ENCODE measurements around the gene EPHA7.

The EPHA7 gene

DNA sequence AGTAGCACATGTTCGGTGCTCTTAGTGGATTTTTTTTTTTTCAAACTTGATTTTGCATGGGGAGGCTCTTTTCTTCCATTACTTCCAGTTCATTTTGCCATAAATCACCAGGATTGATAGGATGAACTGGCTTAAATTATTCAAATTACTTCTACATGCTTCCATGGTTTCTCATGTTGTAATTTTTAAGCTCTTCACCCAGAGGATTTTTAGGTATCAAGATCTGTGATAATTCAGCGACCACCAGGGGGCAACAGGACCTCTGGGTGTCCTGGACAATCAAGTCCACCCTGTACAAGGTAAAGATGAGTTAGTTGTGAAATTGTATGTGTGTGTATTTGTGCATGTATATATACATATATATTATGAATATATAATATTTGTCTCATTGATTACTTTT lies 4.2 kb upstream of the EPHA7 start:
- Histone ChIP-seq H3K36me3 (ENCODE audit: insufficient read depth, low read length) (no peaks in the 10 kb centered on the region), H3K4me3 (no peak overlapping the region), H3K27ac (no peak overlapping the region), H3K9ac (ENCODE audit: insufficient read length) (no peak overlapping the region), H3K9me3 (ENCODE audit: low read depth, low read length) (no peaks in the 10 kb centered on the region)
- TF ChIP-seq POLR2AphosphoS5 (IDR thresholded peaks at IDR 0.05; ENCODE audit: borderline replicate concordance, low read depth, low read length) (no peak), FOXP2 (optimal IDR thresholded peaks at IDR 0.05; ENCODE audit: control extremely low read depth, extremely low read length, insufficient read depth) (no peak), EZH2 (IDR thresholded peaks at IDR 0.05) (no peak)
- DNase-seq (ENCODE audit: low read depth, low spot score), result peak; percentile 55

- Histone ChIP-seq H3K9me3 (ENCODE audit: low read depth, low read length) (no peaks in the 10 kb centered on the region), H3K36me3 (ENCODE audit: insufficient read depth, low read length) (no peaks in the 10 kb centered on the region), H3K27ac (peak overlapping the region; percentile 69; the same call in 1 of the 2 replicates), H3K9ac (ENCODE audit: insufficient read length) (peak overlapping the region; percentile 65), H3K4me3 (peak overlapping the region; percentile 87)
- no peak for TF ChIP-seq POLR2AphosphoS5 (IDR thresholded peaks at IDR 0.05; ENCODE audit: borderline replicate concordance, low read depth, low read length)
- TF ChIP-seq EZH2 (IDR thresholded peaks at IDR 0.05), result no peak
- no peak for TF ChIP-seq FOXP2 (optimal IDR thresholded peaks at IDR 0.05; ENCODE audit: control extremely low read depth, extremely low read length, insufficient read depth)
- no peak for DNase-seq (ENCODE audit: low read depth, low spot score)
These were observed 920 bp upstream of the EPHA7 start for GRCh38 chr6:93420163-93420795.

GRCh38 chr6:93418408-93419303 lies 703 bp downstream of the EPHA7 start:
- Histone ChIP-seq H3K36me3 (ENCODE audit: insufficient read depth, low read length) (no peaks in the 10 kb centered on the region), H3K4me3 (peak overlapping the region; percentile 87), H3K9me3 (ENCODE audit: low read depth, low read length) (no peaks in the 10 kb centered on the region), H3K9ac (ENCODE audit: insufficient read length) (peak overlapping the region; percentile 53), H3K27ac (no peak overlapping the region)
- no peak for TF ChIP-seq FOXP2 (optimal IDR thresholded peaks at IDR 0.05; ENCODE audit: control extremely low read depth, extremely low read length, insufficient read depth)
- TF ChIP-seq EZH2 (IDR thresholded peaks at IDR 0.05), result no peak
- TF ChIP-seq POLR2AphosphoS5 (IDR thresholded peaks at IDR 0.05; ENCODE audit: borderline replicate concordance, low read depth, low read length), result no peak
- DNase-seq (ENCODE audit: low read depth, low spot score), result no peak

- H3K36me3 ChIP-seq (ENCODE audit: insufficient read depth, low read length), result no peaks in the 10 kb centered on the region
- DNase-seq (ENCODE audit: low read depth, low spot score), result no peak
- TF ChIP-seq POLR2AphosphoS5 (IDR thresholded peaks at IDR 0.05; ENCODE audit: borderline replicate concordance, low read depth, low read length) (no peak), FOXP2 (optimal IDR thresholded peaks at IDR 0.05; ENCODE audit: control extremely low read depth, extremely low read length, insufficient read depth) (no peak), EZH2 (IDR thresholded peaks at IDR 0.05) (no peak)
- H3K9me3 ChIP-seq (ENCODE audit: low read depth, low read length), result no peaks in the 10 kb centered on the region
- peak overlapping the region; percentile 53 for H3K9ac ChIP-seq (ENCODE audit: insufficient read length)
- H3K27ac ChIP-seq, result no peak overlapping the region
- H3K4me3 ChIP-seq, result peak overlapping the region; percentile 87
These were observed 1.3 kb downstream of the EPHA7 start for GRCh38 chr6:93418033-93418407.

GRCh38 chr6:93417421-93418013 lies 1.8 kb downstream of the EPHA7 start:
- Histone ChIP-seq H3K9ac (ENCODE audit: insufficient read length) (peak overlapping the region; percentile 17), H3K36me3 (ENCODE audit: insufficient read depth, low read length) (no peaks in the 10 kb centered on the region), H3K27ac (no peak overlapping the region), H3K9me3 (ENCODE audit: low read depth, low read length) (no peaks in the 10 kb centered on the region), H3K4me3 (peak overlapping the region; percentile 87)
- no peak for DNase-seq (ENCODE audit: low read depth, low spot score)
- TF ChIP-seq POLR2AphosphoS5 (IDR thresholded peaks at IDR 0.05; ENCODE audit: borderline replicate concordance, low read depth, low read length) (no peak), EZH2 (IDR thresholded peaks at IDR 0.05) (no peak), FOXP2 (optimal IDR thresholded peaks at IDR 0.05; ENCODE audit: control extremely low read depth, extremely low read length, insufficient read depth) (no peak)

- Histone ChIP-seq H3K27ac (no peak overlapping the region), H3K4me3 (peak overlapping the region; percentile 87), H3K36me3 (ENCODE audit: insufficient read depth, low read length) (no peaks in the 10 kb centered on the region), H3K9me3 (ENCODE audit: low read depth, low read length) (no peaks in the 10 kb centered on the region), H3K9ac (ENCODE audit: insufficient read length) (peak overlapping the region; percentile 52)
- no peak for DNase-seq (ENCODE audit: low read depth, low spot score)
- TF ChIP-seq EZH2 (IDR thresholded peaks at IDR 0.05) (no peak), FOXP2 (optimal IDR thresholded peaks at IDR 0.05; ENCODE audit: control extremely low read depth, extremely low read length, insufficient read depth) (no peak), POLR2AphosphoS5 (IDR thresholded peaks at IDR 0.05; ENCODE audit: borderline replicate concordance, low read depth, low read length) (no peak)
These were observed 2.6 kb downstream of the EPHA7 start for GRCh38 chr6:93416571-93417420.

- TF ChIP-seq POLR2AphosphoS5 (IDR thresholded peaks at IDR 0.05; ENCODE audit: borderline replicate concordance, low read depth, low read length) (no peak), EZH2 (IDR thresholded peaks at IDR 0.05) (no peak), FOXP2 (optimal IDR thresholded peaks at IDR 0.05; ENCODE audit: control extremely low read depth, extremely low read length, insufficient read depth) (no peak)
- H3K36me3 ChIP-seq (ENCODE audit: insufficient read depth, low read length), result peaks cover 7% of the 10 kb centered on the region; the same call in 1 of the 2 replicates
- no peaks in the 10 kb centered on the region for H3K9me3 ChIP-seq (ENCODE audit: low read depth, low read length)
- no peak overlapping the region for H3K4me3 ChIP-seq
- no peak overlapping the region for H3K27ac ChIP-seq
- H3K9ac ChIP-seq (ENCODE audit: insufficient read length), result no peak overlapping the region
- DNase-seq (ENCODE audit: low read depth, low spot score), result no peak
These were observed 6.2 kb downstream of the EPHA7 start for GRCh38 chr6:93413190-93413589.
